Right lobe of liver (tissue), 6 donors: ENCODE data around the gene BCL11B. TPM values are rescaled to one million over a fixed set of nuclear protein-coding genes. Genes with fewer than 3 reads are reported as not detected.

Experiments used
- ATAC-seq, 4 donors: fragments of 200-7000 bp; cut with Tn5 transposase; one replicate each; pipeline ENCODE4 v1.9.1; 2020; ENCODE audit warnings: mild to moderate bottlenecking in 4 of 4, moderate library complexity in 4 of 4
- DNase-seq, 3 donors: peaks; one replicate each; pipeline ENCODE4 v3.0.0-alpha.2; 2020
- H3K27ac ChIP-seq, 3 donors: fragments of 200-600 bp; one replicate each; pipeline ENCODE4 v1.8.0; 2022
- H3K27me3 ChIP-seq, 2 donors: fragments of 200-600 bp; one replicate each; pipeline ENCODE4 v1.8.0; 2022
- H3K36me3 ChIP-seq, 4 donors: fragments of 200-600 bp; sonication (generic) in 1 of 4; one replicate each; pipeline versions ENCODE4 v1.5.1 to v1.8.0; 2017 to 2022; ENCODE audit warnings: control low read depth in 1 of 4
- H3K4me1 ChIP-seq, 4 donors: fragments of 200-600 bp; sonication (generic) in 1 of 4; one replicate each; pipeline versions ENCODE4 v1.5.1 to v1.8.0; 2017 to 2022; ENCODE audit warnings: control low read depth in 1 of 4
- H3K4me3 ChIP-seq, 3 donors: fragments of 200-600 bp; one replicate each; pipeline ENCODE4 v1.8.0; 2022
- H3K9me3 ChIP-seq, 4 donors: fragments of 200-600 bp; sonication (generic) in 1 of 4; one replicate each; pipeline versions ENCODE4 v1.5.1 to v1.8.0; 2017 to 2022; ENCODE audit warnings: control low read depth in 1 of 4
- POLR2A ChIP-seq: fragments of 450-650 bp; IDR thresholded peaks from one replicate; pipeline ENCODE4 v1.6.1; 2017; ENCODE audit warnings: antibody characterized with exemption, mild to moderate bottlenecking
- WGBS: methylation state at CpG from one replicate; pipeline ENCODE4 v1.1.6; 2018; ENCODE audit warnings: low coverage, low lambda C conversion rate; ENCODE audit not compliant: insufficient coverage; ENCODE audit errors: missing lambda C conversion rate; 5-methylcytosine and 5-hydroxymethylcytosine counted together
- intact Hi-C, 2 donors: fragments of 100-400 bp; cut with DNase I; formaldehyde crosslinking; loops; one replicate each; pipeline versions ENCODE4 v1.11.2 to v1.14.1; 2022
- total RNA-seq, 6 experiments: library from RNA; depleted of rRNA in 2 of 6; stranded (reverse); fragments of >200 nt in 2 of 6; fragmentation: NEBNext Ultra II Directional in 3 of 6; extraction: Animal tissue kit (Norgen Biotek cat#: 25700) in 3 of 6; gene quantifications; one replicate each; pipeline versions ENCODE4 v1.1.0 to v1.2.4, GENCODE V29; 2016 to 2023
- TF ChIP-seq, protein P1 (sequence below), 4 donors: fragments of 200-600 bp in 3 of 4; fragments of 450-650 bp in 1 of 4; IDR thresholded peaks; one replicate each; pipeline versions ENCODE4 v1.5.1 to v1.8.0; 2016 to 2022; ENCODE audit warnings: antibody characterized with exemption in 4 of 4, mild to moderate bottlenecking in 2 of 4
- donor health status: DM: no; HTN: yes; CAD: no.
- donor health status: DM: no; HTN: no; CAD: no.
- donor health status: DM: no; HTN: no; CAD: no.
- donor health status: DM: no; HTN: yes; CAD: no.
- donor health status: DM: no; HTN: yes; CAD: no.

Gene BCL11B
- total RNA-seq, 6 experiments from 2014 or later, result 0.04 to 0.61 (median 0.24) TPM

DNA sequence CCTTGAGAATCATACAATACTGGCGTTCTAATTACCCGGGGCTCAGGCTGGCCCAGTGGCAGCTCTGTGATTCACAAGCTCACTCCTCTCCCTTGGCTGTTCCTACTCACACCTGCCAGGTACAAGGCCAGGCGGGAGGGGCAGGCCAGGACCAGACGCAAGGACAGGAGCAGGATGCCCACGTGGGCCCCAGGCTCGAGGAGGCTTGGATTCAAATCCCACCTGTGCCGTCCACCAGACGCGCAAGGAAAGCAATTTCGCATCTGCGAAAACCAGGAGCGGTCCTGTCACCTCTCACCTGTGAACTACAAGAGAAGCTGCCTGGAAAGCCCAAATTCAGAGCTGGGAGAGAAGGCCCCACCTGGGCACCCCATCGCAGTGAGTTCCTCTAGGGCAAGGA, 50.6 kb downstream of the BCL11B start:
- TF ChIP-seq, protein P1, sequence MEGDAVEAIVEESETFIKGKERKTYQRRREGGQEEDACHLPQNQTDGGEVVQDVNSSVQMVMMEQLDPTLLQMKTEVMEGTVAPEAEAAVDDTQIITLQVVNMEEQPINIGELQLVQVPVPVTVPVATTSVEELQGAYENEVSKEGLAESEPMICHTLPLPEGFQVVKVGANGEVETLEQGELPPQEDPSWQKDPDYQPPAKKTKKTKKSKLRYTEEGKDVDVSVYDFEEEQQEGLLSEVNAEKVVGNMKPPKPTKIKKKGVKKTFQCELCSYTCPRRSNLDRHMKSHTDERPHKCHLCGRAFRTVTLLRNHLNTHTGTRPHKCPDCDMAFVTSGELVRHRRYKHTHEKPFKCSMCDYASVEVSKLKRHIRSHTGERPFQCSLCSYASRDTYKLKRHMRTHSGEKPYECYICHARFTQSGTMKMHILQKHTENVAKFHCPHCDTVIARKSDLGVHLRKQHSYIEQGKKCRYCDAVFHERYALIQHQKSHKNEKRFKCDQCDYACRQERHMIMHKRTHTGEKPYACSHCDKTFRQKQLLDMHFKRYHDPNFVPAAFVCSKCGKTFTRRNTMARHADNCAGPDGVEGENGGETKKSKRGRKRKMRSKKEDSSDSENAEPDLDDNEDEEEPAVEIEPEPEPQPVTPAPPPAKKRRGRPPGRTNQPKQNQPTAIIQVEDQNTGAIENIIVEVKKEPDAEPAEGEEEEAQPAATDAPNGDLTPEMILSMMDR (IDR thresholded peaks at IDR 0.05), result no peak
- TF ChIP-seq POLR2A, result no peak
- no peaks in the 10 kb centered on the region for H3K9me3 ChIP-seq
- DNase-seq (no peak), ATAC-seq (no peak)
- no peaks in the 10 kb centered on the region for H3K4me1 ChIP-seq
- no peaks in the 10 kb centered on the region for H3K27me3 ChIP-seq
- intact Hi-C loops, result no loop called here
- H3K4me3 ChIP-seq, result no peak overlapping the region
- no peak overlapping the region for H3K27ac ChIP-seq
- WGBS, result no CpG with 5 or more reads among the region's 13 CpGs
- no peaks in the 10 kb centered on the region for H3K36me3 ChIP-seq

DNA sequence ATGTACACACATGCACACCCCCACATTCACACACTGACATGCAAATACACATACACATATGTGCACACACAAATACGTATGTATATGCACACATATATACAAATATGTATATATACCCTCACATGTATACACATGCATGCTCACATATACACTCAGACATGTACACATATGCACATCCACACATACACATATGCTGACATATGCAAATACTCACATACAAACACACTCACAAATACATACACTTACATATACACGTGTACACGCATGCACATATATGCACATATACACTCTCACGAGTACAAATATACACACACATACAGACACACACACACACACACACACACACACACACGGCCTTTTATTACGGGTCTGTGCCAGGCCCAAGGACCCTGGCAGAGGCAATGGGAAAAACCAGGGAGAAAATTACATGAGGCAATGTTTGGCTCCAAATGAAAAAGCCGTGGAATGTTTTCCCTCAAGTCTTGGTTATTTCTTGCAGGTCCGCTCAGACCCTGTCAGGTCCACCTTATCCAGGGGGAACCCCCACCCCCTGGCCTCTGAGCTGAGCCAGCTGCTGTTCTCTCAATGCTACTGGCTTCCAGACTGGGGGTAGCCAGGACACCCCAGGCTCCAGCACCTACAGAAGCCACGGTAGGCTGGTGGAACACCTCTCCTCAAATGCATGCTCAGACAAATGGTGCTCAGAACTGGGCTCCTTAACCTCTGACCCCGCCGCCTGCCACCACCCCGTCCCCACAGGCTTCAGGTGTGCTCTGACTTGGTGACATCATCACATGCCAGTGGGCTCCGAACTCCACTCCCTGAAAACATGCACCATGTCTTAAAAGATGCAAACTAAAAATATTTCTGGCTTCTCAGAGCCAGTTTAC, 54.7 kb downstream of the BCL11B start:
- Histone ChIP-seq H3K27me3 (no peaks in the 10 kb centered on the region), H3K4me3 (no peak overlapping the region), H3K27ac (no peak overlapping the region), H3K4me1 (no peaks in the 10 kb centered on the region), H3K36me3 (no peaks in the 10 kb centered on the region), H3K9me3 (no peaks in the 10 kb centered on the region)
- TF ChIP-seq POLR2A, result no peak
- TF ChIP-seq, protein P1 (IDR thresholded peaks at IDR 0.05), result no peak
- 71% methylated on average over 12 of the region's 13 CpGs for WGBS
- intact Hi-C loops, result no loop called here
- no peak for DNase-seq
- ATAC-seq, result no peak

DNA sequence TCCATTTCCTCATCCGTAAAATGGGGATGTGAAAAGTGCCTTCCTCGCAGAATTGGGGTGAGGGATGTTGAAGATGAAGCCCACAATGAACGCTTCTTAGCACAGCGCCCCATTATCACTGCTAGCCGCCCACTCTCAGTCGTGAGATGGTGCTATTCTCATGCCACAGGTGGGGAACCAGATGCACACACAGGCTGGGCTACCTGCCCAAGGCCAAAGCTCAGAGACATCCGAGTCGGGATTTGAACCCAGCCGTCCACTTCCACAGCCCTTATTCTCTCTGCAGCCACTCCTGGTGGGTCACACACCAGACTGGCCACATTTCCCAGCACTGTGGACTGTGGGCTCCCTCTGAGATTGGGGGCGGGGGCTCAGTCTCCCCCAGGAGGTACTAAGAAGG, 55.8 kb downstream of the BCL11B start:
- 83% methylated on average over 1 of the region's 10 CpGs for WGBS
- no peak for DNase-seq
- Histone ChIP-seq H3K4me3 (no peak overlapping the region), H3K27me3 (no peaks in the 10 kb centered on the region), H3K9me3 (no peaks in the 10 kb centered on the region), H3K4me1 (no peaks in the 10 kb centered on the region), H3K36me3 (no peaks in the 10 kb centered on the region), H3K27ac (no peak overlapping the region)
- intact Hi-C loops, result no loop called here
- no peak for ATAC-seq
- TF ChIP-seq POLR2A, result no peak
- TF ChIP-seq, protein P1 (IDR thresholded peaks at IDR 0.05), result no peak

DNA sequence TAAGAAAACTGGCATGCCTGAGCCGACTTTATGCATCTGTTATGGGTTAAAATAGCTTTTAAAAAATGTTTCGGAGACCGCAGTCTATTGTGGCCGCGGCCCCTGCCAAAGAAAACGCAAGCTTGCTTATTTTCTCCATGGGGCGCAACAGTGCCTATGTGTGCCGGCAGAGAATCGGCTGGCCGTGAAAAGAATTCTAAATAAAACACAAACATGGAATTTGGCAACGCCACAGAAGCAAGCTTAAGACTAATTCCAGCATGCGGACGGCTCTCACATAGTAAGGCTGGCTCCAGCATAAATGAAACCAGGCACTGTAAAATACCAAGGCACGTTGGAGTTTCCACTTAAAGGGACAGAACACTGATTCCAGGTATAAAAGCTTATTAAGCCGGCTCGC, 56.7 kb downstream of the BCL11B start:
- Histone ChIP-seq H3K27me3 (no peaks in the 10 kb centered on the region), H3K9me3 (no peaks in the 10 kb centered on the region), H3K4me3 (no peak overlapping the region), H3K4me1 (no peaks in the 10 kb centered on the region), H3K27ac (no peak overlapping the region), H3K36me3 (no peaks in the 10 kb centered on the region)
- intact Hi-C loops, result no loop called here
- ATAC-seq (no peak), DNase-seq (no peak)
- 58% methylated on average over 16 of the region's 16 CpGs for WGBS
- TF ChIP-seq, protein P1 (IDR thresholded peaks at IDR 0.05), result no peak
- TF ChIP-seq POLR2A, result no peak
